SU-DHL-6 (cell line): ENCODE results near the gene PLXNA2.

Source experiments
- H2AFZ ChIP-seq: fragments of 200-600 bp; sonication (generic); 2 replicates; pipeline ENCODE4 v1.6.1; 2014; ENCODE audit warnings: low read depth, mild to moderate bottlenecking, moderate library complexity, mixed read lengths, antibody characterized with exemption, low read length; ENCODE audit not compliant: severe bottlenecking
- H3F3A ChIP-seq: fragments of 200-600 bp; shearing (Covaris generic); 2 replicates; pipeline ENCODE4 v1.6.0; 2016; ENCODE audit warnings: antibody characterized with exemption, mild to moderate bottlenecking; ENCODE audit not compliant: insufficient read depth
- H3K27ac ChIP-seq: fragments of 200-600 bp; sonication (generic); 2 replicates; pipeline ENCODE4 v1.5.1; 2016; ENCODE audit warnings: low read depth, mild to moderate bottlenecking, low read length, moderate library complexity, mixed read lengths
- H3K27me3 ChIP-seq: fragments of 200-600 bp; sonication (generic), shearing (Covaris generic); 2 replicates; pipeline ENCODE4 v1.6.0; 2014; ENCODE audit warnings: mild to moderate bottlenecking, low read length
- H3K36me3 ChIP-seq: fragments of 200-600 bp; sonication (generic); 2 replicates; pipeline ENCODE4 v1.6.1; 2014; ENCODE audit warnings: mild to moderate bottlenecking, low read length, mixed read lengths
- H3K4me2 ChIP-seq: fragments of 300-600, 200-600 bp; shearing (Covaris generic), sonication (generic); 2 replicates; pipeline ENCODE4 v1.6.0; 2014; ENCODE audit warnings: low read length, low read depth, mild to moderate bottlenecking; ENCODE audit not compliant: poor library complexity, severe bottlenecking
- H3K4me3 ChIP-seq: fragments of 200-600 bp; sonication (generic); 2 replicates; pipeline ENCODE4 v1.5.1; 2014; ENCODE audit warnings: antibody characterized with exemption, low read length, mild to moderate bottlenecking, mixed read lengths; ENCODE audit not compliant: insufficient read depth, poor library complexity, severe bottlenecking
- H3K79me2 ChIP-seq: fragments of 200-600 bp; sonication (generic); 2 replicates; pipeline ENCODE4 v1.6.1; 2014; ENCODE audit warnings: mild to moderate bottlenecking, low read length, moderate library complexity; ENCODE audit not compliant: insufficient read depth
- H3K9ac ChIP-seq: fragments of 200-600 bp; sonication (generic); 2 replicates; pipeline ENCODE4 v1.7.0; 2014; ENCODE audit warnings: mild to moderate bottlenecking, low read length
- H3K9me2 ChIP-seq: fragments of 200-600 bp; sonication (generic); replicated peaks from 2 replicates; pipeline ENCODE4 v1.6.1; 2014; ENCODE audit warnings: low read length; ENCODE audit not compliant: insufficient read depth
- H3K9me3 ChIP-seq: fragments of 200-600 bp; sonication (generic); 2 replicates; pipeline ENCODE4 v1.6.1; 2014; ENCODE audit warnings: low read length, mixed read lengths; ENCODE audit not compliant: insufficient read depth
- H4K20me1 ChIP-seq: fragments of 200-600 bp; sonication (generic); 2 replicates; pipeline ENCODE4 v1.6.1; 2014; ENCODE audit warnings: low read depth, mild to moderate bottlenecking, antibody characterized with exemption, low read length, moderate library complexity, mixed read lengths
- EZH2phosphoT487 ChIP-seq: fragments of 200-600 bp; sonication (generic), shearing (Covaris generic); conservative IDR thresholded peaks from 2 replicates; pipeline ENCODE4 v1.6.1; 2018; ENCODE audit warnings: mild to moderate bottlenecking, antibody characterized with exemption, low read length, moderate library complexity, mixed read lengths
- TF ChIP-seq, protein P1 (sequence below): fragments of 200-600 bp; sonication (generic); IDR thresholded peaks from one replicate; pipeline ENCODE4 v1.5.1; 2017; ENCODE audit warnings: antibody characterized with exemption, mild to moderate bottlenecking, low read length, moderate library complexity; ENCODE audit not compliant: insufficient read depth, poor library complexity, severe bottlenecking

The PLXNA2 gene

DNA sequence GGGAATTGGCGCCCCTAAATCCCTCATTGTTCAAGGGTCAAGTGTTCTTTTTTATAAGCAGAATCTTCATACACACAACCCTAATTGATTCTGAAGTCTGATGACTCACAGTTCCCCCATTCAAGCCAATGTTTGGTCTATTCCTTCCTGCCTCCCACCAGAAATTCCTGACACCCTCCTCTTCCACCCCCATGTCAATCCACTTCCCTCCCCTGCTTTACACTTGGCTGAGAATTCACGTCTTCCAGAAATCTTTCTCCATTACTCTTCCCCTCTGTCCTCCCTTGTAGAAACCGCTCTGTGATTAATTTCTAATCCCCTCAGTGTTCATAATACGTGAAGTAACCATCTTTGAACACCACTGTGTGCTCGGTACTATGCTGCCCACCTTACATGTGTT lies 257.0 kb downstream of the PLXNA2 start:
- Histone ChIP-seq H3K4me3 (no peak overlapping the region), H3K4me2 (no peak overlapping the region), H3K27me3 (no peaks in the 10 kb centered on the region)

DNA sequence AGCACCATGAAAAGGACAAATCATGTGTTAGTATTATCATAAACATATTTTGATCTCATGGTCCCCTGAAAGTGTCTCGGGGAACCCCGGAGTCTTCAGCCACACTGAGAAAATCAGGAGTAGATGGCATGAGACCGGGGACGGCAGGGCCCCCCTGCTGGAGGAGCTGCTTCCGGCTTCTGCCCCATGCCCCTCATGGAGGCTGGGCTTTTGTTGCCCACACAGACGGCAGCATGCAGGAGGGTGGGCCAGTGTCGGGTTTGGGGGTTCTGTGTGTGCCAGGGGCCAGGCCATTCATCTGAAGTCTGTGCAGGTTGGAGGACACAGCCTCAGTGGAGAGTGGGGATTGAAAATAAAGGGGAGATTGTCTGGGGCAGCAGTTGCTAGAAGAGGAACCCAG lies 258.2 kb downstream of the PLXNA2 start:
- Histone ChIP-seq H3F3A (no peaks in the 10 kb centered on the region), H3K4me2 (no peak overlapping the region), H3K4me3 (no peak overlapping the region), H3K9me3 (no peaks in the 10 kb centered on the region), H2AFZ (no peak overlapping the region), H3K9me2 (no peaks in the 10 kb centered on the region), H3K79me2 (no peaks in the 10 kb centered on the region), H3K27ac (no peak overlapping the region), H4K20me1 (no peaks in the 10 kb centered on the region), H3K27me3 (no peaks in the 10 kb centered on the region), H3K36me3 (no peaks in the 10 kb centered on the region), H3K9ac (no peak overlapping the region)
- no peak for TF ChIP-seq EZH2phosphoT487
- TF ChIP-seq, protein P1, sequence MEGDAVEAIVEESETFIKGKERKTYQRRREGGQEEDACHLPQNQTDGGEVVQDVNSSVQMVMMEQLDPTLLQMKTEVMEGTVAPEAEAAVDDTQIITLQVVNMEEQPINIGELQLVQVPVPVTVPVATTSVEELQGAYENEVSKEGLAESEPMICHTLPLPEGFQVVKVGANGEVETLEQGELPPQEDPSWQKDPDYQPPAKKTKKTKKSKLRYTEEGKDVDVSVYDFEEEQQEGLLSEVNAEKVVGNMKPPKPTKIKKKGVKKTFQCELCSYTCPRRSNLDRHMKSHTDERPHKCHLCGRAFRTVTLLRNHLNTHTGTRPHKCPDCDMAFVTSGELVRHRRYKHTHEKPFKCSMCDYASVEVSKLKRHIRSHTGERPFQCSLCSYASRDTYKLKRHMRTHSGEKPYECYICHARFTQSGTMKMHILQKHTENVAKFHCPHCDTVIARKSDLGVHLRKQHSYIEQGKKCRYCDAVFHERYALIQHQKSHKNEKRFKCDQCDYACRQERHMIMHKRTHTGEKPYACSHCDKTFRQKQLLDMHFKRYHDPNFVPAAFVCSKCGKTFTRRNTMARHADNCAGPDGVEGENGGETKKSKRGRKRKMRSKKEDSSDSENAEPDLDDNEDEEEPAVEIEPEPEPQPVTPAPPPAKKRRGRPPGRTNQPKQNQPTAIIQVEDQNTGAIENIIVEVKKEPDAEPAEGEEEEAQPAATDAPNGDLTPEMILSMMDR: no peak

More for the DNA sequence above, 257.0 kb downstream of the PLXNA2 start:
- no peaks in the 10 kb centered on the region for H3F3A ChIP-seq
- no peaks in the 10 kb centered on the region for H3K9me3 ChIP-seq
- no peak for TF ChIP-seq EZH2phosphoT487
- TF ChIP-seq, protein P1: no peak
- H3K27ac ChIP-seq: no peak overlapping the region
- H3K9me2 ChIP-seq: no peaks in the 10 kb centered on the region
- H2AFZ ChIP-seq: no peak overlapping the region
- no peaks in the 10 kb centered on the region for H3K79me2 ChIP-seq
- H3K9ac ChIP-seq: no peak overlapping the region
- no peaks in the 10 kb centered on the region for H4K20me1 ChIP-seq
- no peaks in the 10 kb centered on the region for H3K36me3 ChIP-seq

DNA sequence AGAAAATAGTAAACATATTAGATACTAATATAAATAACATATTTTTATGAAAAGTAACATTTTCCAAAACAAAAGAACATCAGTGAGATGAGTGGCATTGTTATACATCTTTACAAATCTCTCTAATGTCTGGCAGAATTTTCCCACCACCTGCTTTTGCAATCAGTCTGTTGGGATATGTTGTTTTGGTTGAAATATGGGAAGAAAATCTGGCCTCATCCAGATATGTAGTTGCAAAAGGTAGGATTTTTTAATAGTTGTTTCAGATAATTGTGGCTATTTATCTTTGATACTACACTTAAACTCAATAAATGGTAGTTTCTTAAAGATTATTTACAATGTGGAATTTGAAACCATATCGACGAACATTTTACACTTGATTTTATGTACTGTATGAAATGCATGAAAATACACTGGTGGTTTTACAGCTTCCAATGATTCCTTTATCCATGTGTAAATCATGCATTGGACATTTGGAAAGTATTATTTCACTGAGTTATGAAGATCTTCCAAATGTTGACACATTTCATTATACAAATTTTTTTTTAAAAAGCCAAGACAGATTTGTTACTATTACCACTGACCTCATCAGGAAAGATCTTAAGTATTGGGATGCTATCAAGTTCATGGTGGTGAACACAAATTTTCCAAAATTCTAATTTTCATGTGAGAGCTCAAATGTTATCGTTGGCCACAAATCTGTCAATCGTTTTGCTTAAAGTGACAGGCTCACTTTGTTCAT lies 259.2 kb downstream of the PLXNA2 start:
- H3K36me3 ChIP-seq: no peaks in the 10 kb centered on the region
- no peak for TF ChIP-seq EZH2phosphoT487
- TF ChIP-seq, protein P1: no peak
- no peak overlapping the region for H2AFZ ChIP-seq
- no peaks in the 10 kb centered on the region for H3K79me2 ChIP-seq
- no peak overlapping the region for H3K4me3 ChIP-seq
- no peaks in the 10 kb centered on the region for H3K9me3 ChIP-seq
- no peaks in the 10 kb centered on the region for H4K20me1 ChIP-seq
- H3F3A ChIP-seq: no peaks in the 10 kb centered on the region
- no peaks in the 10 kb centered on the region for H3K27me3 ChIP-seq
- H3K9ac ChIP-seq: no peak overlapping the region
- H3K4me2 ChIP-seq: no peak overlapping the region
- no peaks in the 10 kb centered on the region for H3K9me2 ChIP-seq
- no peak overlapping the region for H3K27ac ChIP-seq
